Right lobe of liver (tissue), 6 donors: ENCODE measurements around the gene RELT. TPM values are rescaled to one million over a fixed set of nuclear protein-coding genes. Genes with fewer than 3 reads are reported as not detected.

Experiments
- ATAC-seq, 4 donors: fragments of 200-7000 bp; cut with Tn5 transposase; one replicate each; pipeline ENCODE4 v1.9.1; 2020; ENCODE audit warnings: mild to moderate bottlenecking in 4 of 4, moderate library complexity in 4 of 4
- DNase-seq, 3 donors: peaks; one replicate each; pipeline ENCODE4 v3.0.0-alpha.2; 2020
- H3K27ac ChIP-seq, 3 donors: fragments of 200-600 bp; one replicate each; pipeline ENCODE4 v1.8.0; 2022
- H3K27me3 ChIP-seq, 2 donors: fragments of 200-600 bp; one replicate each; pipeline ENCODE4 v1.8.0; 2022
- H3K36me3 ChIP-seq, 4 donors: fragments of 200-600 bp; sonication (generic) in 1 of 4; one replicate each; pipeline versions ENCODE4 v1.5.1 to v1.8.0; 2017 to 2022; ENCODE audit warnings: control low read depth in 1 of 4
- H3K4me1 ChIP-seq, 4 donors: fragments of 200-600 bp; sonication (generic) in 1 of 4; one replicate each; pipeline versions ENCODE4 v1.5.1 to v1.8.0; 2017 to 2022; ENCODE audit warnings: control low read depth in 1 of 4
- H3K4me3 ChIP-seq, 3 donors: fragments of 200-600 bp; one replicate each; pipeline ENCODE4 v1.8.0; 2022
- H3K9me3 ChIP-seq, 4 donors: fragments of 200-600 bp; sonication (generic) in 1 of 4; one replicate each; pipeline versions ENCODE4 v1.5.1 to v1.8.0; 2017 to 2022; ENCODE audit warnings: control low read depth in 1 of 4
- POLR2A ChIP-seq: fragments of 450-650 bp; IDR thresholded peaks from one replicate; pipeline ENCODE4 v1.6.1; 2017; ENCODE audit warnings: antibody characterized with exemption, mild to moderate bottlenecking
- WGBS: methylation state at CpG from one replicate; pipeline ENCODE4 v1.1.6; 2018; ENCODE audit warnings: low coverage, low lambda C conversion rate; ENCODE audit not compliant: insufficient coverage; ENCODE audit errors: missing lambda C conversion rate; 5-methylcytosine and 5-hydroxymethylcytosine counted together
- intact Hi-C, 2 donors: fragments of 100-400 bp; cut with DNase I; formaldehyde crosslinking; loops; one replicate each; pipeline versions ENCODE4 v1.11.2 to v1.14.1; 2022
- total RNA-seq, 6 experiments: library from RNA; depleted of rRNA in 2 of 6; stranded (reverse); fragments of >200 nt in 2 of 6; fragmentation: NEBNext Ultra II Directional in 3 of 6; extraction: Animal tissue kit (Norgen Biotek cat#: 25700) in 3 of 6; gene quantifications; one replicate each; pipeline versions ENCODE4 v1.1.0 to v1.2.4, GENCODE V29; 2016 to 2023
- TF ChIP-seq, protein P1 (sequence below), 4 donors: fragments of 200-600 bp in 3 of 4; fragments of 450-650 bp in 1 of 4; IDR thresholded peaks; one replicate each; pipeline versions ENCODE4 v1.5.1 to v1.8.0; 2016 to 2022; ENCODE audit warnings: antibody characterized with exemption in 4 of 4, mild to moderate bottlenecking in 2 of 4
- donor health status: DM: no; HTN: yes; CAD: no.
- donor health status: DM: no; HTN: no; CAD: no.
- donor health status: DM: no; HTN: no; CAD: no.
- donor health status: DM: no; HTN: yes; CAD: no.
- donor health status: DM: no; HTN: yes; CAD: no.

Gene RELT
- total RNA-seq, 6 experiments from 2014 or later, result 0.81 to 5.4 (median 1.6) TPM

- H3K27me3 ChIP-seq, result no peaks in the 10 kb centered on the region
- no peak overlapping the region for H3K27ac ChIP-seq
- WGBS, result 72% methylated on average over 4 of the region's 4 CpGs
- no peaks in the 10 kb centered on the region for H3K4me1 ChIP-seq
- no peak overlapping the region for H3K4me3 ChIP-seq
- H3K36me3 ChIP-seq, result no peaks in the 10 kb centered on the region
- TF ChIP-seq, protein P1, sequence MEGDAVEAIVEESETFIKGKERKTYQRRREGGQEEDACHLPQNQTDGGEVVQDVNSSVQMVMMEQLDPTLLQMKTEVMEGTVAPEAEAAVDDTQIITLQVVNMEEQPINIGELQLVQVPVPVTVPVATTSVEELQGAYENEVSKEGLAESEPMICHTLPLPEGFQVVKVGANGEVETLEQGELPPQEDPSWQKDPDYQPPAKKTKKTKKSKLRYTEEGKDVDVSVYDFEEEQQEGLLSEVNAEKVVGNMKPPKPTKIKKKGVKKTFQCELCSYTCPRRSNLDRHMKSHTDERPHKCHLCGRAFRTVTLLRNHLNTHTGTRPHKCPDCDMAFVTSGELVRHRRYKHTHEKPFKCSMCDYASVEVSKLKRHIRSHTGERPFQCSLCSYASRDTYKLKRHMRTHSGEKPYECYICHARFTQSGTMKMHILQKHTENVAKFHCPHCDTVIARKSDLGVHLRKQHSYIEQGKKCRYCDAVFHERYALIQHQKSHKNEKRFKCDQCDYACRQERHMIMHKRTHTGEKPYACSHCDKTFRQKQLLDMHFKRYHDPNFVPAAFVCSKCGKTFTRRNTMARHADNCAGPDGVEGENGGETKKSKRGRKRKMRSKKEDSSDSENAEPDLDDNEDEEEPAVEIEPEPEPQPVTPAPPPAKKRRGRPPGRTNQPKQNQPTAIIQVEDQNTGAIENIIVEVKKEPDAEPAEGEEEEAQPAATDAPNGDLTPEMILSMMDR (IDR thresholded peaks at IDR 0.05), result no peak
- TF ChIP-seq POLR2A, result no peak
- DNase-seq, result no peak
- no peak for ATAC-seq
- intact Hi-C loops, result no loop called here
- H3K9me3 ChIP-seq, result no peaks in the 10 kb centered on the region
These were observed 22.8 kb upstream of the RELT start for GRCh38 chr11:73353422-73353821.

DNA sequence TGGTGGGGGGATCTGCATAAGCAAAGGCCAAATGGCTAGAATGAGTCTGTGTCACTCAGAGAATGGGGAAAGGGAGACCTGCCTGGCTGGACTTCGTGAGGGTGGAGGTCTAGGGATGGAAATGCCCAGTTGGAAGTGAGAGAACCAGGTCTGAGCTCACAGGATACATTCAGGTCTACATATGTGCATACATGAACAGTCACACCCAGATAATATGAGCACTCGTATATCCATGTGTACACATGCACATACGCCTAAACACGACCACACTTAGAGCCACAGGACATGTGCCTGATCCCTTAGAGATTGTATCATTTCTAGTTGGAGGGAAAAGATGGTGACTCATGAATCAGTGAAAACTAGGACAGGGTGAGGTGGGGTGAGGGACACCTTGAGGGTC is 21.1 kb upstream of the RELT start:
- TF ChIP-seq, protein P1 (IDR thresholded peaks at IDR 0.05), result no peak
- TF ChIP-seq POLR2A, result no peak
- Histone ChIP-seq H3K4me1 (no peaks in the 10 kb centered on the region), H3K4me3 (no peak overlapping the region), H3K27ac (no peak overlapping the region), H3K36me3 (no peaks in the 10 kb centered on the region), H3K9me3 (no peaks in the 10 kb centered on the region), H3K27me3 (no peaks in the 10 kb centered on the region)
- 92% methylated on average over 4 of the region's 4 CpGs for WGBS
- ATAC-seq (no peak), DNase-seq (no peak)
- intact Hi-C loops, result loop anchor here in 1 of 2 donors (5.0 kb wide), 1 partner anchor 37 kb away; no protein-coding TSS in a partner anchor

DNA sequence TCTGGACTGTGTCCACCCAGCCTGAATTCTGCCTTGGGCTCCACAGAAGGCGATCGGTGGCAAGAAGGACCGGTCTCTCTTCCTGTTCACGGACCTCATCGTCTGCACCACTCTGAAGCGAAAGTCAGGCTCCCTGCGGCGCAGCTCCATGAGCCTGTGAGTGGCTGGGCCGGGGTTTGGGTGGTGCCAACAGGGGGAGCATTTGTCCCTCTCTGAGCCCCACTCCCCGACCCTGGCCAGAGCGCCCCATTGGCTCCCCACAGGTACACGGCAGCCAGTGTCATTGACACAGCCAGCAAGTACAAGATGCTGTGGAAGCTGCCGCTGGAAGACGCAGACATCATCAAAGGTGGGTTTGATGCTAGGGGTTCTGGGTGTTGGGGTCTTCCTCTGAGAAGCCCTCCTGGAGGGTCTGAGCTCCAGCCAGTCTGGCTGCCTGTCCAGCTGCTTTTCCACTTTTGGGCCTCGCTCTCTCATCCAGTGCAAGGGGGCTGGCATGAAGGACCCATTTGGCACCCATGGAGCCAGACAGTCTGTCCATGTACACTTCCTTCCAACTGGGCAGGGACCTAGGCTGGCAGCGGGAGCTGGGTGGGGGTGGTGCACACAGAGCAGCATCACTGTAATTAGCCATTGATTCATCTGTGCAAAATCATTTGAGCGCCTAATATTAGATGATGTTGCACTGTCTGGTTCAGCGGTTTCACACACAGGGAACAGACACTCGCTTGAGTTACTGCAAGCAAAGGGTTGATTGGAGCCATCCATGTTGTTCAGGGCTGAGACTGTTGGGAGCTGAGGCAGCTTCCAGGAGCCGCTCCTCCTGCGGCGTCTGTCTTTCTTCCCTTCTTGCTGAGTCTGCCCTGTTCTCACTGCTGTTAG is 19.0 kb upstream of the RELT start:
- intact Hi-C loops, result loop anchor here in 1 of 2 donors (5.0 kb wide), 1 partner anchor 35 kb away; no protein-coding TSS in a partner anchor
- H3K27ac ChIP-seq, result no peak overlapping the region
- no peak for DNase-seq
- TF ChIP-seq, protein P1 (IDR thresholded peaks at IDR 0.05), result no peak
- no peak for TF ChIP-seq POLR2A
- ATAC-seq, result no peak
- H3K9me3 ChIP-seq, result no peaks in the 10 kb centered on the region
- H3K36me3 ChIP-seq, result no peaks in the 10 kb centered on the region
- no peak overlapping the region for H3K4me3 ChIP-seq
- 97% methylated on average over 6 of the region's 22 CpGs for WGBS
- H3K27me3 ChIP-seq, result no peaks in the 10 kb centered on the region
- no peaks in the 10 kb centered on the region for H3K4me1 ChIP-seq

GRCh38 chr11:73358071-73358470 is 18.1 kb upstream of the RELT start:
- ATAC-seq (no peak), DNase-seq (no peak)
- no peaks in the 10 kb centered on the region for H3K9me3 ChIP-seq
- H3K4me3 ChIP-seq, result no peak overlapping the region
- H3K4me1 ChIP-seq, result no peaks in the 10 kb centered on the region
- TF ChIP-seq, protein P1 (IDR thresholded peaks at IDR 0.05), result no peak
- TF ChIP-seq POLR2A, result no peak
- intact Hi-C loops, result loop anchor here in 1 of 2 donors (5.0 kb wide), 1 partner anchor 34 kb away; no protein-coding TSS in a partner anchor
- no peak overlapping the region for H3K27ac ChIP-seq
- 73% methylated on average over 5 of the region's 5 CpGs for WGBS
- no peaks in the 10 kb centered on the region for H3K36me3 ChIP-seq
- H3K27me3 ChIP-seq, result no peaks in the 10 kb centered on the region
